GM18511 (cell line): ENCODE results near the gene PLK2.

Experiments used
- ATAC-seq: cut with Tn5 transposase; IDR thresholded peaks from one replicate; pipeline ENCODE4 v1.9.1; 2021; ENCODE audit warnings: mild to moderate bottlenecking, moderate library complexity; ENCODE audit not compliant: unreplicated experiment

PLK2 gene

GRCh38 chr5:58481066-58481676 lies 21.3 kb upstream of the PLK2 start:
- no peak for ATAC-seq

GRCh38 chr5:58477760-58478376 lies 18.0 kb upstream of the PLK2 start:
- no peak for ATAC-seq

- no peak for ATAC-seq
Measured at GRCh38 chr5:58475404-58475803, 15.5 kb upstream of the PLK2 start.

- ATAC-seq = no peak
Measured at GRCh38 chr5:58469896-58470295, 10.0 kb upstream of the PLK2 start.

- peak; percentile 100 for ATAC-seq
Measured at GRCh38 chr5:58466939-58467338, 7.1 kb upstream of the PLK2 start.

GRCh38 chr5:58462623-58463230 lies 2.8 kb upstream of the PLK2 start:
- no peak for ATAC-seq

GRCh38 chr5:58462154-58462553 lies 2.3 kb upstream of the PLK2 start:
- no peak for ATAC-seq

- ATAC-seq = peak; percentile 78
Measured at GRCh38 chr5:58460732-58461286, 923 bp upstream of the PLK2 start.

- ATAC-seq = peak; percentile 6
Measured at GRCh38 chr5:58459146-58460001, 512 bp downstream of the PLK2 start.

GRCh38 chr5:58458743-58459145 lies 1.1 kb downstream of the PLK2 start:
- no peak for ATAC-seq

- ATAC-seq = no peak
Measured at GRCh38 chr5:58458141-58458742, 1.6 kb downstream of the PLK2 start.

GRCh38 chr5:58457050-58457449 lies 2.8 kb downstream of the PLK2 start:
- ATAC-seq = no peak

- ATAC-seq = no peak
Measured at GRCh38 chr5:58456486-58456885, 3.4 kb downstream of the PLK2 start.

- ATAC-seq = no peak
Measured at GRCh38 chr5:58456026-58456425, 3.9 kb downstream of the PLK2 start.

GRCh38 chr5:58455480-58455879 lies 4.4 kb downstream of the PLK2 start:
- ATAC-seq = no peak

GRCh38 chr5:58455066-58455465 lies 4.8 kb downstream of the PLK2 start:
- ATAC-seq = no peak

- ATAC-seq = no peak
Measured at GRCh38 chr5:58454025-58454424, 5.9 kb downstream of the PLK2 start.

- ATAC-seq = no peak
Measured at GRCh38 chr5:58453306-58453705, 6.6 kb downstream of the PLK2 start.

- no peak for ATAC-seq
Measured at GRCh38 chr5:58452566-58453258, 7.2 kb downstream of the PLK2 start.
